ENCODE data around the gene ALG14.
"Not testable (repeated sequence)": the region's sequence is repeated elsewhere in the genome, so short reads cannot be mapped to it uniquely, and the experiment has no call there.

The ALG14 gene

GRCh38 chr1:94951509-94952208 is 121.1 kb downstream of the ALG14 start:
- no peak for DNase-seq

GRCh38 chr1:94951046-94951445 is 121.7 kb downstream of the ALG14 start:
- DNase-seq = no peak

GRCh38 chr1:94949681-94950661 is 122.8 kb downstream of the ALG14 start:
- peak; percentile 43 to 60 for DNase-seq

GRCh38 chr1:94947437-94947836 is 125.3 kb downstream of the ALG14 start:
- DNase-seq = no peak

- DNase-seq = no peak
These were observed 125.9 kb downstream of the ALG14 start for GRCh38 chr1:94946886-94947285.

GRCh38 chr1:94942171-94943128 is 130.3 kb downstream of the ALG14 start:
- DNase-seq = no peak

- DNase-seq = not testable (repeated sequence)
These were observed 131.3 kb downstream of the ALG14 start for GRCh38 chr1:94941480-94941879.

GRCh38 chr1:94940738-94941137 is 132.0 kb downstream of the ALG14 start:
- DNase-seq = no peak

GRCh38 chr1:94937820-94938219 is 134.9 kb downstream of the ALG14 start:
- no peak for DNase-seq

- DNase-seq = no peak
These were observed 135.7 kb downstream of the ALG14 start for GRCh38 chr1:94936861-94937620.

- DNase-seq = no peak
These were observed 137.3 kb downstream of the ALG14 start for GRCh38 chr1:94935476-94935875.

GRCh38 chr1:94935034-94935433 is 137.7 kb downstream of the ALG14 start:
- DNase-seq = no peak

GRCh38 chr1:94934551-94934950 is 138.2 kb downstream of the ALG14 start:
- DNase-seq = no peak

GRCh38 chr1:94931254-94931841 is 141.4 kb downstream of the ALG14 start:
- no peak for DNase-seq

- DNase-seq = no peak
These were observed 143.2 kb downstream of the ALG14 start for GRCh38 chr1:94929351-94930217.

- no peak for DNase-seq
These were observed 144.3 kb downstream of the ALG14 start for GRCh38 chr1:94928293-94928939.

GRCh38 chr1:94927405-94928175 is 145.2 kb downstream of the ALG14 start:
- peak; percentile 52 to 63 for DNase-seq

GRCh38 chr1:94926915-94927404 is 145.8 kb downstream of the ALG14 start, which contains the start of gene CNN3:
Gene CNN3 (minus strand): TSS chr1:94927110. CDS start chr1:94926894, 216 bp downstream.
- DNase-seq = peak; percentile 87 to 93
